ENCODE results near the gene S100A2.

- no peak for TF ChIP-seq CTCF (IDR thresholded peaks at IDR 0.05; ENCODE audit: low read depth, low read length)
- TF ChIP-seq EZH2phosphoT487 (IDR thresholded peaks at IDR 0.05; ENCODE audit: low read depth), result no peak
These were observed 49.9 kb downstream of the S100A2 start for GRCh38 chr1:153515504-153516394.

Measured in OCI-LY3 (cell line).